ENCODE data around the gene RPL21. TPM values are rescaled to one million over a fixed set of nuclear protein-coding genes. Genes with fewer than 3 reads are reported as not detected.
A peak's percentile ranks its signal among the peaks of the same experiment; 100 is the strongest.

The RPL21 gene
- 906 and 986 TPM in 2 replicates for total RNA-seq (2021)
- percentile 100 among the genes with signal in this experiment for Bru-seq, nascent RNA
- BruChase-seq, experiment 1, labeled RNA remaining after a 2-hour chase = percentile 99 among the genes with signal in this experiment
- BruChase-seq, experiment 2, labeled RNA remaining after a 6-hour chase = percentile 99 among the genes with signal in this experiment
- long read RNA-seq, transcript RPL21-202 (6 exons, 815 nt) = major isoform, 55 of 78 reads
- long read RNA-seq, partial matches to known transcripts = 9 of 78 reads
- long read RNA-seq, other reads (novel, unspliced or antisense) = 5 of 78 reads

DNA sequence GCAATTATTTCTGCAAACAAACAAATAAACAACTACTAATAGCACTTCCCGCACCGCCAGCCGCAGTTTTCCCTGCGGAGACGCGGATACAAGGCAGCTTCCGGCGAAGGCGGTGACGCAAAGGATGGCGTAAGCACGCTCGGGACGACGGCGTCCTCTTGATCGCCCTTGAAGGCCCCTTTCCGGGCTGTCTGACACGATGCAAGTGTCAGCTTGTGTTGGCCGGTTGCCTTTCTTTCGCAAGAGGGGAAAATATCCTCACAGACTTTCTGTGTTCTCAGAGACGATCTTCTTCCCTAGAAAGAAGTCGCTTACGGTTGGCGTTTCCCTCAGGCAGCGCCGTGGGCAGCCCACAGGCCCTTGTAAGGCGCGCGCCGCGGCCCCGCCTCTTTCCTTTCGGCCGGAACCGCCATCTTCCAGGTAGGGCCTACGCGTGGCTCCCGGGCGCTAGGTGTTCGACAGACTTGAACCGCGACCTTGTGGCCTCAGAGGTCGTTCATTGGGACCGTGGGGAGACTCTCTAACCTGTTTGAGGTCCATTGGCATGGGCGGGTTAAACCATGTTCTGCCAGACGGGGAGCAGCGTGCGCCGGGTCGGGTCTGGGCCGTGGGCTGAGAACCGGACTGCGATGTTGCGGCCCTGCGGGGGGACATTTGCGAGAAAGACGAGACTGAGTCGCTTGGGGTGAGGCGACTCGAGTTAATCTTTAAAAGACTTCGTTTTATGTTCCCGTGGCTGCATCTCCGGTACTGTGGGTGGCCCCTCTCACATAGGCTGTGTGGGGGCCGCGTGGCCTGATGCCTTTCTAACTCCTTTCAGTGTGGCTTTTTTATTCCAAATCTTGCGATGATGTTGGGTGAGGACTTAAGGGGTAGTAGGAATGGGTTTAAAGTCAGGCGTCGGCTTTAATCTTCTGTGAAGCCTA, at the start of gene RPL21:
Gene RPL21, plus strand, starts transcription at position 393 of the 926 bp plus-strand sequence. CDS start 2,219 bp downstream, outside the sequence.
- intact Hi-C loops (cut with micrococcal nuclease; ENCODE audit: unreplicated experiment) = loop anchor here (5.0 kb wide), 1 partner anchor 79 kb away; the partner anchor contains the start of gene USP12
- peak within 1 kb of the TSS; percentile 82 for H3K4me3 ChIP-seq (ENCODE audit: low read depth, low read length, poor library complexity, severe bottlenecking)
- no peaks in the 10 kb centered on the region for H3K27me3 ChIP-seq (replicated peaks; ENCODE audit: insufficient read depth, low read depth, low read length, poor library complexity)
- TF ChIP-seq EZH2 (IDR thresholded peaks at IDR 0.05; ENCODE audit: borderline replicate concordance, low read depth, low read length, poor library complexity, severe bottlenecking) = no peak
- no peak for TF ChIP-seq CTCF (conservative IDR thresholded peaks at IDR 0.05; ENCODE audit: low read depth, low read length)
- peaks cover 33% of the 10 kb centered on the region for H3K36me3 ChIP-seq (ENCODE audit: insufficient read depth, low read length, poor library complexity, severe bottlenecking)
- BruUV-seq (replicated peaks) = TSS peak; percentile 54
- ChIA-PET POLR2A (ENCODE audit: low non-redundant PET) (no interaction called here), CTCF (no interaction called here)
- H3K27ac ChIP-seq (ENCODE audit: low read depth, low read length, poor library complexity, severe bottlenecking) = peak within 1 kb of the TSS; percentile 96
- H3K4me1 ChIP-seq (ENCODE audit: insufficient read depth, low read length, poor library complexity, severe bottlenecking) = no peaks in the 10 kb centered on the region
- H3K9me3 ChIP-seq (ENCODE audit: low read depth, low read length, poor library complexity, severe bottlenecking) = no peaks in the 10 kb centered on the region
- DNase-seq (ENCODE audit: low spot score) = peak; percentile 97

DNA sequence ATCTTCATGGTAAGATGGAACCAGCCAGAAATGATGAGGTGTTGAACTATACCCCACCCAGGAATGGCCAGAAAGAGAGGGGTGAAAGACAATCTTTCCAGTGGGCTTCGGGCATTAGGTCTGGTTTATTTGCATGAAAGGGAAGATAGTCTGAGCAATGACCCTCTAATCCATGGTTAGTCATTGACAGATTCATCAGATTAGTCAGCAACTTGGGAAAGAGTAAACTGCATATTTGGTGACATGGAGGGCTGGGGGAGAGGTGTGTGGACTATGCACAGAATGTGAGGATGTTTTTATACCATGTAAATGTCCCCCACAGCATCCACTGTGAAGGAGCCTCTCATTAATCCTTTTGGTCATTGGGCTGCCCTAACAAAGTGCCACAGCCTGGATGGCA, 49.7 kb upstream of the RPL21 start:
- ChIA-PET CTCF (no interaction called here), POLR2A (ENCODE audit: low non-redundant PET) (no interaction called here)
- Histone ChIP-seq H3K36me3 (ENCODE audit: insufficient read depth, low read length, poor library complexity, severe bottlenecking) (no peaks in the 10 kb centered on the region), H3K4me3 (ENCODE audit: low read depth, low read length, poor library complexity, severe bottlenecking) (no peak overlapping the region), H3K4me1 (ENCODE audit: insufficient read depth, low read length, poor library complexity, severe bottlenecking) (peaks cover 4% of the 10 kb centered on the region), H3K27me3 (replicated peaks; ENCODE audit: insufficient read depth, low read depth, low read length, poor library complexity) (peaks cover 3% of the 10 kb centered on the region), H3K9me3 (ENCODE audit: low read depth, low read length, poor library complexity, severe bottlenecking) (no peaks in the 10 kb centered on the region), H3K27ac (ENCODE audit: low read depth, low read length, poor library complexity, severe bottlenecking) (no peak overlapping the region)
- BruUV-seq (replicated peaks) = no TSS peak
- DNase-seq (ENCODE audit: low spot score) = no peak
- TF ChIP-seq CTCF (conservative IDR thresholded peaks at IDR 0.05; ENCODE audit: low read depth, low read length) = no peak
- no peak for TF ChIP-seq EZH2 (IDR thresholded peaks at IDR 0.05; ENCODE audit: borderline replicate concordance, low read depth, low read length, poor library complexity, severe bottlenecking)
- intact Hi-C loops (cut with micrococcal nuclease; ENCODE audit: unreplicated experiment) = loop anchor here (10.0 kb wide), 1 partner anchor 217 kb away; no protein-coding TSS in a partner anchor

DNA sequence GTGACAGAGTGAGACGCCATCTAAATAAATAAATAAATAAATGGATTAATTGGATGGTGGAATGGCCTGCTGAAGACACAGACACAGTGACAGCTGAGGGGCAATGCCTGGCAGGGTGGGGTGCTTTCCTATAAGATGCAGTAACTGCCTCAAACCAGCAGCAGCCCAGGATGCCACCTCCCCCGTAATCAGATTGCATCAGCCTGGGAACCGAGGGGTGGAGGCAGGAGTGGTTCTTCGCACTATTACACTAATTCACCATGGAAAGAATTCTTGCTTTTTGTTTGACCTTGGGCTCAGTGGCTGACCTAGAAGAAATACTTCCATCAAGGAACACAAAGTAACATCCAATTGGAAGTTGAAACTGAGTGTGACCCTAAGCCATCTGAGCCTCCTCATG, 48.2 kb upstream of the RPL21 start:
- Histone ChIP-seq H3K27ac (ENCODE audit: low read depth, low read length, poor library complexity, severe bottlenecking) (no peak overlapping the region), H3K4me1 (ENCODE audit: insufficient read depth, low read length, poor library complexity, severe bottlenecking) (peaks cover 4% of the 10 kb centered on the region), H3K9me3 (ENCODE audit: low read depth, low read length, poor library complexity, severe bottlenecking) (no peaks in the 10 kb centered on the region), H3K4me3 (ENCODE audit: low read depth, low read length, poor library complexity, severe bottlenecking) (no peak overlapping the region), H3K27me3 (replicated peaks; ENCODE audit: insufficient read depth, low read depth, low read length, poor library complexity) (peaks cover 3% of the 10 kb centered on the region), H3K36me3 (ENCODE audit: insufficient read depth, low read length, poor library complexity, severe bottlenecking) (no peaks in the 10 kb centered on the region)
- DNase-seq (ENCODE audit: low spot score) = no peak
- CTCF ChIA-PET = no interaction called here
- BruUV-seq (replicated peaks) = no TSS peak
- intact Hi-C loops (cut with micrococcal nuclease; ENCODE audit: unreplicated experiment) = loop anchor here (10.0 kb wide), 1 partner anchor 218 kb away; no protein-coding TSS in a partner anchor
- TF ChIP-seq CTCF (conservative IDR thresholded peaks at IDR 0.05; ENCODE audit: low read depth, low read length) = no peak
- no peak for TF ChIP-seq EZH2 (IDR thresholded peaks at IDR 0.05; ENCODE audit: borderline replicate concordance, low read depth, low read length, poor library complexity, severe bottlenecking)
- POLR2A ChIA-PET (ENCODE audit: low non-redundant PET) = no interaction called here

All from A673 (cell line).